HCT116 (cell line): ENCODE results near the gene ABCF3. TPM values are rescaled to one million over a fixed set of nuclear protein-coding genes. Genes with fewer than 3 reads are reported as not detected.

Experiments used
- ATAC-seq: fragments of 200-7000 bp; cut with Tn5 transposase; 2 replicates; pipeline ENCODE4 v1.9.1; 2020; ENCODE audit warnings: mild to moderate bottlenecking, moderate library complexity
- Bru-seq: library from RNA; stranded (reverse); fragments of 400-500 nt; gene quantifications from one replicate; lab custom pipeline; 2021; lab: Mats Ljungman, UMichigan
- BruChase-seq, 2 experiments: library from RNA; stranded (reverse); fragments of 400-500 nt; gene quantifications; one replicate each; lab custom pipeline; 2021; lab: Mats Ljungman, UMichigan
- BruUV-seq: library from RNA; stranded (reverse); fragments of 400-500 nt; replicated peaks from 2 replicates; lab custom pipeline; 2021; lab: Mats Ljungman, UMichigan
- CTCF ChIA-PET: fragments of 300-600 bp; sonication (Branson Sonifier 250); formaldehyde crosslinking; loops from one replicate; lab custom pipeline; 2021; ENCODE audit warnings: antibody characterized with exemption; lab: Charles Lee
- POLR2A ChIA-PET: fragments of 300-600, 350-600 bp; sonication (Branson Sonifier 250); formaldehyde crosslinking; loops from one replicate; lab custom pipeline; 2021; ENCODE audit warnings: antibody characterized with exemption; lab: Charles Lee
- RAD21 ChIA-PET, 2 experiments: fragments of 300-600 bp; sonication (Branson Sonifier 250); formaldehyde crosslinking; loops; one replicate each; lab custom pipeline; 2023; ENCODE audit warnings: low total read pairs in 2 of 2; ENCODE audit not compliant: uncharacterized antibody in 2 of 2, unreplicated experiment in 2 of 2, low non-redundant PET in 1 of 2; lab: Charles Lee
- DNase-seq: peaks from one replicate; pipeline ENCODE4 v3.0.0-alpha.2; 2010; ENCODE audit warnings: low read depth, low spot score
- H2AFZ ChIP-seq: fragments of 200-600 bp; shearing (Covaris generic), sonication (generic); 2 replicates; pipeline ENCODE4 v1.6.1; 2017; ENCODE audit warnings: low read depth, mixed run types, mixed read lengths, antibody characterized with exemption, low read length; ENCODE audit not compliant: poor library complexity, severe bottlenecking
- H3K27ac ChIP-seq: 2 replicates; pipeline ENCODE4 v1.5.1; 2012; ENCODE audit warnings: low read depth, low read length
- H3K27me3 ChIP-seq: fragments of 200-600 bp; sonication (generic); 2 replicates; pipeline ENCODE4 v1.6.1; 2016; ENCODE audit warnings: mixed run types, low read length, mixed read lengths; ENCODE audit not compliant: insufficient read depth
- H3K36me3 ChIP-seq, 2 experiments: fragments of 200-500 bp in 1 of 2; fragments of 200-600 bp in 1 of 2; sonication (Bioruptor generic) in 1 of 2; sonication (generic) in 1 of 2; 2 replicates each; pipeline versions ENCODE4 v1.5.1 to v1.6.1; 2014 to 2016; ENCODE audit warnings: low read length in 2 of 2, inconsistent platforms in 1 of 2, mixed read lengths in 1 of 2, mixed run types in 1 of 2; ENCODE audit not compliant: insufficient read depth in 2 of 2, control insufficient read depth in 1 of 2
- H3K4me1 ChIP-seq, 2 experiments: fragments of 200-600 bp in 1 of 2; sonication (generic) in 1 of 2; 2 replicates each; pipeline versions ENCODE4 v1.5.1 to v1.6.1; 2012 to 2017; ENCODE audit warnings: low read length in 2 of 2, inconsistent platforms in 1 of 2, mild to moderate bottlenecking in 1 of 2, mixed read lengths in 1 of 2, mixed run types in 1 of 2, moderate library complexity in 1 of 2; ENCODE audit not compliant: insufficient read depth in 2 of 2, control insufficient read depth in 1 of 2
- H3K4me2 ChIP-seq: fragments of 200-600 bp; sonication (generic); 2 replicates; pipeline ENCODE4 v1.6.1; 2017; ENCODE audit warnings: mixed run types, low read length, mixed read lengths
- H3K4me3 ChIP-seq, 2 experiments: fragments of 200-600 bp in 1 of 2; sonication (generic) in 1 of 2; replicated peaks in 1 of 2; 2 replicates each; pipeline ENCODE4 v1.5.1; 2011 to 2016; ENCODE audit warnings: low read length in 2 of 2, control low read depth in 1 of 2, low read depth in 1 of 2, mild to moderate bottlenecking in 1 of 2, mixed read lengths in 1 of 2, mixed run types in 1 of 2
- H3K79me2 ChIP-seq: fragments of 200-600 bp; sonication (generic); 2 replicates; pipeline ENCODE4 v1.6.1; 2017; ENCODE audit warnings: mild to moderate bottlenecking, mixed run types, low read length, moderate library complexity, mixed read lengths; ENCODE audit not compliant: insufficient read depth
- H3K9ac ChIP-seq: fragments of 200-600 bp; sonication (generic); 2 replicates; pipeline ENCODE4 v1.6.1; 2016; ENCODE audit warnings: low read length, mixed read lengths
- H3K9me2 ChIP-seq: fragments of 200-600 bp; sonication (generic), shearing (Covaris generic); 2 replicates; pipeline ENCODE4 v1.6.1; 2017; ENCODE audit warnings: mixed run types, mild to moderate bottlenecking, moderate library complexity; ENCODE audit not compliant: insufficient read depth
- H3K9me3 ChIP-seq, 2 experiments: fragments of 200-500 bp in 1 of 2; fragments of 200-600 bp in 1 of 2; sonication (Bioruptor generic) in 1 of 2; sonication (generic) in 1 of 2; 2 replicates each; pipeline ENCODE4 v1.6.1; 2014 to 2017; ENCODE audit warnings: low read length in 2 of 2, mixed read lengths in 2 of 2, inconsistent platforms in 1 of 2, low read depth in 1 of 2, mild to moderate bottlenecking in 1 of 2, mixed run types in 1 of 2, moderate library complexity in 1 of 2; ENCODE audit not compliant: control insufficient read depth in 1 of 2, insufficient read depth in 1 of 2
- H4K20me1 ChIP-seq: fragments of 200-600 bp; sonication (generic), shearing (Covaris generic); 2 replicates; pipeline ENCODE4 v1.6.1; 2017; ENCODE audit warnings: mixed run types, mild to moderate bottlenecking, moderate library complexity; ENCODE audit not compliant: insufficient read depth
- ATF3 ChIP-seq: IDR thresholded peaks from 2 replicates; pipeline ENCODE4 v1.6.1; 2012
- CBX3 ChIP-seq: IDR thresholded peaks from 2 replicates; pipeline ENCODE4 v1.6.1; 2012; ENCODE audit warnings: low read depth
- EGR1 ChIP-seq: IDR thresholded peaks from 2 replicates; pipeline ENCODE4 v1.6.1; 2012; ENCODE audit warnings: low read depth
- POLR2A ChIP-seq: IDR thresholded peaks from 2 replicates; pipeline ENCODE4 v1.7.0; 2011; ENCODE audit warnings: borderline replicate concordance; ENCODE audit not compliant: insufficient read depth, insufficient read length; ENCODE audit errors: extremely low read depth
- POLR2AphosphoS5 ChIP-seq: IDR thresholded peaks from 2 replicates; pipeline ENCODE4 v1.6.1; 2011; ENCODE audit warnings: mild to moderate bottlenecking, low read depth, low read length, moderate library complexity
- SRF ChIP-seq: IDR thresholded peaks from 2 replicates; pipeline ENCODE4 v1.6.1; 2012; ENCODE audit warnings: low read depth
- YY1 ChIP-seq: IDR thresholded peaks from 2 replicates; pipeline ENCODE4 v1.6.1; 2011; ENCODE audit warnings: low read length, low read depth, moderate library complexity, mild to moderate bottlenecking; ENCODE audit not compliant: insufficient replicate concordance; ENCODE audit errors: extremely low read depth
- ZBTB33 ChIP-seq: IDR thresholded peaks from 2 replicates; pipeline ENCODE4 v1.6.1; 2011; ENCODE audit warnings: mild to moderate bottlenecking, low read length, moderate library complexity; ENCODE audit not compliant: insufficient replicate concordance; ENCODE audit errors: extremely low read depth
- ZFX ChIP-seq: fragments of 450-650 bp; IDR thresholded peaks from 2 replicates; pipeline ENCODE4 v1.6.1; 2017
- ZNF274 ChIP-seq: fragments of 200-500 bp; sonication (Bioruptor generic); IDR thresholded peaks from 2 replicates; pipeline ENCODE4 v1.6.1; 2014; ENCODE audit warnings: mild to moderate bottlenecking, low read depth, low read length, inconsistent platforms
- intact Hi-C: fragments of 100-400 bp; cut with micrococcal nuclease; formaldehyde crosslinking; loops from 2 replicates; pipeline ENCODE4 v1.10.0; 2022
- long read RNA-seq: library from polyadenylated mRNA; unstranded; transcript quantifications from one replicate; pipeline ENCODE4 v2.0.0, GENCODE V29; 2021; ENCODE audit not compliant: unreplicated experiment
- polyA plus RNA-seq: library from polyadenylated mRNA; unstranded; fragments of >200 nt; gene quantifications from 2 replicates; pipeline ENCODE4 v1.2.1, GENCODE V29; 2012; ENCODE audit warnings: missing spikeins
- total RNA-seq: library from RNA; stranded (reverse); gene quantifications from one replicate; pipeline ENCODE4 v1.2.1, GENCODE V29; 2021; ENCODE audit not compliant: unreplicated experiment

The ABCF3 gene
- total RNA-seq (74.6 TPM), Bru-seq, nascent RNA (percentile 81 among the genes with signal in this experiment), BruChase-seq, experiment 1, labeled RNA remaining after a 6-hour chase (percentile 94 among the genes with signal in this experiment), BruChase-seq, experiment 2, labeled RNA remaining after a 2-hour chase (percentile 94 among the genes with signal in this experiment)
- polyA plus RNA-seq: 59.5 and 63.4 TPM in 2 replicates
- long read RNA-seq, transcript ABCF3-203 (21 exons, 2,624 nt): major isoform, 148 of 204 reads
- long read RNA-seq, partial matches to known transcripts: 13 of 204 reads
- long read RNA-seq, other reads (novel, unspliced or antisense): 42 of 204 reads

- H4K20me1 ChIP-seq: no peaks in the 10 kb centered on the region
- H3K9me3 ChIP-seq: no peaks in the 10 kb centered on the region
- peak within 1 kb of the TSS; percentile 91 for H3K9ac ChIP-seq
- H3K36me3 ChIP-seq: peaks cover 53 to 63% of the 10 kb centered on the region in 2 experiments
- H3K27ac ChIP-seq: peak within 1 kb of the TSS; percentile 88
- ATAC-seq (peak; percentile 41), DNase-seq (no peak)
- TF ChIP-seq ZFX (peak; percentile 37; the same call in 1 of the 2 replicates), CBX3 (no peak), YY1 (peak; percentile 95), POLR2AphosphoS5 (peak; percentile 88)
- peaks cover 6 to 20% of the 10 kb centered on the region in 2 experiments for H3K4me1 ChIP-seq
- intact Hi-C loops: no loop called here
- no peak within 1 kb of the TSS for H2AFZ ChIP-seq
- ChIA-PET RAD21 (interaction anchor here in 1 of 2 experiments (0.6 kb wide), 1 partner anchor 100 kb away, joined by 3 read pairs; no protein-coding TSS in a partner anchor), CTCF (interaction anchor here (1.6 kb wide), 2 partner anchors 10 to 41 kb away, joined by 5 to 6 read pairs; no protein-coding TSS in a partner anchor), POLR2A (interaction anchor here (0.9 to 1.6 kb wide), 3 partner anchors 10 to 40 kb away, joined by 3 to 12 read pairs (median 4); partner anchors contain the start of gene AP2M1)
- peak within 1 kb of the TSS; percentile 98 to 100 for H3K4me3 ChIP-seq
- peaks cover 48% of the 10 kb centered on the region for H3K79me2 ChIP-seq
- BruUV-seq: no TSS peak
- no peaks in the 10 kb centered on the region for H3K27me3 ChIP-seq
- no peaks in the 10 kb centered on the region for H3K9me2 ChIP-seq
- H3K4me2 ChIP-seq: peak within 1 kb of the TSS; percentile 96
Observed at GRCh38 chr3:184186184-184186901, at the start of gene ABCF3. Gene ABCF3, plus strand, starts transcription at chr3:184186199. Its CDS starts 9 bp downstream, at chr3:184186208.

GRCh38 chr3:184140436-184140835 lies 45.6 kb upstream of the ABCF3 start:
- no peak for ATAC-seq
- no peaks in the 10 kb centered on the region for H3K9me2 ChIP-seq
- no peak overlapping the region for H2AFZ ChIP-seq
- ChIA-PET RAD21 (no interaction called here), CTCF (no interaction called here), POLR2A (no interaction called here)
- no peaks in the 10 kb centered on the region for H3K27me3 ChIP-seq
- H4K20me1 ChIP-seq: no peaks in the 10 kb centered on the region
- peaks cover 47% of the 10 kb centered on the region for H3K79me2 ChIP-seq
- H3K4me1 ChIP-seq: peaks cover 7 to 19% of the 10 kb centered on the region in 2 experiments; a peak in 3 of 4 replicates
- H3K36me3 ChIP-seq: peaks cover 38 to 47% of the 10 kb centered on the region in 2 experiments
- H3K4me3 ChIP-seq: no peak overlapping the region
- TF ChIP-seq POLR2A (no peak), EGR1 (no peak), ZBTB33 (no peak), SRF (no peak), ZNF274 (no peak), ATF3 (no peak), CBX3 (no peak)
- no peaks in the 10 kb centered on the region for H3K9me3 ChIP-seq
- H3K4me2 ChIP-seq: no peak overlapping the region
- DNase-seq: no peak
- intact Hi-C loops: no loop called here
- no peak overlapping the region for H3K9ac ChIP-seq
- BruUV-seq: no TSS peak
- no peak overlapping the region for H3K27ac ChIP-seq
